NCI-H146 treated with DMSO at 0.1 percent for 48 hours (cell line): ENCODE data around the gene PIP5KL1.

Source experiments
- DNase-seq: peaks from one replicate; lab custom pipeline; 2025; ENCODE audit not compliant: unreplicated experiment; lab: John Stamatoyannopoulos, UW

Gene PIP5KL1

DNA sequence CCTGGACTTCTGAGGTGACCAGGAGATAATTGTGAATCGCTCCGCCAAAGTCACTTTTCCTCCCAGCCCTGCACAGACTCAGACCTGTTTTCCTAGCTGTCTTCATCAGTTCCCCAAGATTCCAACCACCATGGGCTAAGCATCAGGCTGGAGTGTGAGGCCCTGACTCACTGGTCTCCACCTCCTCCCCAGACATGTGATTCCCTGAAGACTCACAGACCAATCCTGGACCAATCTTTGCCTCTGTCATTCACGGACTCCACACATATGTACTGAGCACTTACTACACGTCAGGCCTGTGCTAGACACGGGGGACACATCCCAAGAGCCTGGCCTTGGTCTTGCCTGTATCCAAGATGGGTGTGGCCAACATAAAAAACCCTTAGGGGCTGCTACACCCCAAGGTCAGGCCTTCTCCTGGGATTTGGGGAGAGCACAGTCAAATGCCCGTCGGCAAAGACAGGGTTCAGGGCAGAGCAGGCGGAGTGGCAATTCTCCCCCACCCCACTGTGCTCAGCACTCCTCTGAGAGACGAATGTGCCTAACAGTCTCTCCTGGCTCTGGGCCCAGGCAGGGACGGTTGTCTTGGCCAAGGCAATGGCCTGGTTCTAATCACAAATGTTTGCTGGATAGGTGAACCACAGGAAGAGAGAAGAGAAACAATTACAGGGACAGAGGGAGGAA is 38.3 kb upstream of the PIP5KL1 start:
- DNase-seq = no peak

DNA sequence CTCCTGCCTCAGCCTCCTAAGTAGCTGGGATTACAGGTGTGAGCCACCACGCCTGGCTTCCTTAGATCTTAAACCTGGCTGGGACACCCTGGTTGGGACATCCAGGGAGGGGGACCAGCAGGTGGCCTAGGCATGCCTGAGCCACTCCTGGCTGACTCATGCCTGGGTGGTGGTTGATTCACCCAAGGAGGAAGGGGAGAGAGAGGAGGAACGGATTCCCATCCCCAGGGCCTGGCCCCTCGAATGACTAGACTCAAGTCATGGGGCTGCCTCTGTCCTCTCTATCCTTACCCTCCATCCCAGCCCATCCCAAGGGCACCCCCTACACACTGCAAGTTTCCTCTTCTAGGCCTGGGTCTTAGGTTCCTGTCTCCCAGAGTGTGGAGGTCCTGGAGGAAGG is 37.5 kb upstream of the PIP5KL1 start:
- DNase-seq = no peak

DNA sequence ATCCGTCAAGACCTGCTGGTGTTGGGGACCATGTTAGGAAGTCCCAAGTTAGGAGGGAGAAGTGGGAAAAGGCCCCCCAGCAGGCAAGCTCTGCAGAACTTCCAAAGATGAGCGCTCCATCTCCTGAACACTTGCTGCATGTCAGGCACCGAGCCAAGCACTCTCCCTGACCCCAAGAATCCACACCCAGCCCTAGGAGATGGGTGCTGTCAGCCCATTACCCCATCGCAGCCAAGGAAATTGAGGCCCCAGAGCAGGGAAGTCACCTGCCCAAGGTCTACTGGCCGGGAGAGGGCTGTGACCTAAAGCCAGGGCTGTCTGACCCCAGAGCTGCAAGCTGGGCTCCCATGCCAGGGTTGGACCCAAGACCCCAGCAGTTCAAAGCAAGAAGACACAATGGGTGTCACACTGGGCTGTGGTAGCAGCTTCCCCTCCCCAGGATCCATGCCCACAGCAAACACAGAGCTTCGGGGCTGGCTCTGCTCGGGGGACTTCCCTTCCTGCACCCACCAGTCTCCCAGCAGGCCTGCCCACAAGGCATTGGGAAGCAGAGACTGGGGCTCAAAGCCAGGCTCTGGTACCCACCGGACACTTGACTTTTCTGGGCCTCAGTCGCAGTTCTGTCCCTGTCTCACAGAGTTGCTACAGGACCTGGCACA is 36.7 kb upstream of the PIP5KL1 start:
- DNase-seq = no peak

DNA sequence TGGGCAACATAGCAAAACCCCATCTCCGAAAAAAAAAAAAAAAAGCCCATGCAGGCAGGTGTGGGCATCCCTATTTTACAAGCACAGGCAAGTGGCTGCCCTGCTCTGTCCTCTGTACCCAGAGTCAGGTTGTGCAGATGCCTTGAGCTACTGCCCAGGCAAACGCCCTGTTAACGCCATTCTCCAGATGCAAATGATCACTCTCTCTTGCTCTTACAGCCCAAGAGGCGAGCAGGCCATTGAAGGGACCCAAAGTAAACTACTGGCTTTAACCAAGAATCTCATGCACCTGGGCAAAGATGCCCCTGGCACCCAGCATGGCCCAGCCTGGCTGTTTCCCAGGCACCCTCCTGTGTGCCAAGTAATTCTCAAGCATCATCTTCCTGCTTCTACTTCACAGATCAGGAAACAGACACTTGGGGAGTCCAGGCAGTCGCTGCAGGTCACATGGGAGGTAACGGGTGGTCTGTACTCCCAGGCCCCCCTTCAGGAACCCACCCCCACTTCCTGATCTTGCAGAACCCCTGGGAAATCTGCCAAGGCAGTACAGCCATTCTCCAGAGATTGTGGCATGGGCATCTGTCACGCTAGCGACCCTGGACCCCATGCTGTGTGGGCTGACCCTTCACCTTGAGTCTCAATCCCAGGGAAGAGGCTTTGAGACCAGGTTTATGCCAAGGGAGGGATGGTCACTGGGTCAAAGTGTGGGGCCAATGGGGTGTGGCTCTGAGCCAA is 36.0 kb upstream of the PIP5KL1 start:
- no peak for DNase-seq

- no peak for DNase-seq
Measured at GRCh38 chr9:127965953-127966352, 35.4 kb upstream of the PIP5KL1 start.

DNA sequence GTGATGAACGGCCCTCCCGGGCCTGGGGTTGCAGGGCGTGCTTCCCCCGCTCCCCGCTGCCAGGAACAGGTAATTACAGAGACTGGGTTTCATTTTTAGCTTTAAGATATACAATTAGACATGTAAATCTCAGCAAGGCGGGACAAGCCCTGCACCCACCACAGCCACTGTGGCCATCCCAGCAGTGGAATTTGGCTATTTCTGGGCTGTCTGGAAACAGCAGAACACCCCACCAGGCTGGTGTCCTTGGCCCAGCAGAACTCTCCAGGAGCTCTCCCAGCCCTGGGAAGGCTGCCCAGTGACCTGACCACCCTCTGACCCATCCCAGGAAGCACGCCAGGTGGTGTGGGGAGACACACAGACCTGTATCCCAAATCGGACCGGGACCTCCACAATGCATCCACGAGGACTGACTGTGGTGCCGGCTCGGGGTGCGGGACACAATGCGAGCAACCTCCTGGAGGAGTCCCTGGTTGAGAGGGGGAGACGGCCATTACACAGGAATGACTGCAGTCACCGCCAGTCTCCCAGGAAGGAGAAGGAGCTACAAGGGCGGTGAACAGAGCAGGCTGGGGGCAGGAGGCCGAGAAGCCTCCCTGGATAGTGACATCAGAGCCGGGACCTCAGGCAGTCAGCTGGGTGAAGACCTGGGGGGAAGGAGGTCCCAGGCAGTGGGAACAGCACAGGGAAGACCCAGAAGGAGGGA is 32.9 kb upstream of the PIP5KL1 start:
- no peak for DNase-seq

- DNase-seq = no peak
Measured at GRCh38 chr9:127963041-127963358, 32.4 kb upstream of the PIP5KL1 start.

GRCh38 chr9:127962278-127962677 is 31.7 kb upstream of the PIP5KL1 start:
- DNase-seq = no peak

DNA sequence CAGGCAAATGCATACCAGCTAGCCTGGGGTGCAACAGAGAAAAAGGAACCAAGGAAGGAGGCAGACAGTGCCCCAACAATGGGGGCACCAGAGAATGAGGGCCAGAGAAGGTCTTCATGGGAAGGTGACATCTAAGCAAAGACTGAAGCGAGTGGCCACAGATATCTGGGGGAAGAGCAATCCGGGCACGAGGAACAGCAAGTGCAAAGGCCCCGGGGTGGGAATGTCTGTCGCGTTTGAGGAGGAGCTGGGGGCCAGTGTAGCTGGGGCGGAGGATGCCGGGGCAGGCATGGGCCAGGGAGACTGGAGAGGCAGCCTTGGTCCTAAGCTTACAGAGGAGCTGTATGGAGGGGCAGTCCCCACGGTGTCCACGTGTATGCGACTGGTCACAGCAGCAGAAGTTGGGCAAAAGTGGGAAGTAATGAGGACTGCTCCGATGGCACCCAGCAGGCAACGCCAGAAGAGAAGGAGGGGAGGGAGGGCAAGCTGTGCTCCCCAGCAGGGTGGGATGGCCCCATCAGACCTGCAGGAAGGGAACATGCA is 31.1 kb upstream of the PIP5KL1 start:
- DNase-seq = no peak

- DNase-seq = no peak
Measured at GRCh38 chr9:127961155-127961490, 30.5 kb upstream of the PIP5KL1 start.

DNA sequence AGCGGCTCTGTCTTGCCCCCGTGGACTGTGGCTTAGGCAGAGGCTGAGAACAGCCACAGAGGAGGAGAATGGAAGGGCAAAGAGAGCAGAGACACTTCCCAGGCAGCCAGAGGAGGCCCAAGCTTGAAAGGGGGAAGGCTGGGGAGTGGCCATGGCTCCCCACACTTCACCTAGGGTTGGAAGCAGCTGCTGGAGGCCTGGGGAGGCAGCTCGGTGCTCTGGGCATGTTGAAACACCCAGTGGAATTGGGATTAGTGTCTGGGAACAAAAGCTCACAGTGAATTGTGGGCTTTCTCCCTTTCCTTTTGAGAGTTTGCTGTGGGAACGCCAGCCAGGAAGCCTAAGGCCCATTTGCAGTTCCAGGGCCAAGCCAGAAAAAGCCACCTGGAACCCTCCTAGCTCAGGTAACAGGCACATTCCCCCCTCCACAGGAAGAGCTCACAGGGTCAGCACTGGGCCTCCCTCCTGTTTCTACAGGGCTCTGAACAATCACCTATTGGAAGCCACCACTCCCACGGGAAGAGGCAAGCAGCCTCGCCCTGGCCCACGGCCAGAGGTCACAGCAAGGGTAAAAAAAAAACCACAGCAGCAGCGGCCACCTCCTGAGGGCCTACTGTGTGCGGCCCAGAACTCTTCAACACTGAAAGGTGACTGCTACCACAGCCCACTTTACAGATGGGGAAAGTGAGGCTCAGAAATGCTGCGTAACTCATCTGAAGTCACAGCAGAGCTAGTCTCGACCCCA is 30.0 kb upstream of the PIP5KL1 start:
- DNase-seq = no peak

- DNase-seq = no peak
Measured at GRCh38 chr9:127959841-127960409, 29.3 kb upstream of the PIP5KL1 start.

GRCh38 chr9:127959398-127959797 is 28.8 kb upstream of the PIP5KL1 start:
- DNase-seq = no peak

- DNase-seq = no peak
Measured at GRCh38 chr9:127958728-127959127, 28.2 kb upstream of the PIP5KL1 start.

GRCh38 chr9:127955294-127956015 is 24.9 kb upstream of the PIP5KL1 start:
- DNase-seq = peak; percentile 82

GRCh38 chr9:127954831-127955293 is 24.3 kb upstream of the PIP5KL1 start:
- no peak for DNase-seq

DNA sequence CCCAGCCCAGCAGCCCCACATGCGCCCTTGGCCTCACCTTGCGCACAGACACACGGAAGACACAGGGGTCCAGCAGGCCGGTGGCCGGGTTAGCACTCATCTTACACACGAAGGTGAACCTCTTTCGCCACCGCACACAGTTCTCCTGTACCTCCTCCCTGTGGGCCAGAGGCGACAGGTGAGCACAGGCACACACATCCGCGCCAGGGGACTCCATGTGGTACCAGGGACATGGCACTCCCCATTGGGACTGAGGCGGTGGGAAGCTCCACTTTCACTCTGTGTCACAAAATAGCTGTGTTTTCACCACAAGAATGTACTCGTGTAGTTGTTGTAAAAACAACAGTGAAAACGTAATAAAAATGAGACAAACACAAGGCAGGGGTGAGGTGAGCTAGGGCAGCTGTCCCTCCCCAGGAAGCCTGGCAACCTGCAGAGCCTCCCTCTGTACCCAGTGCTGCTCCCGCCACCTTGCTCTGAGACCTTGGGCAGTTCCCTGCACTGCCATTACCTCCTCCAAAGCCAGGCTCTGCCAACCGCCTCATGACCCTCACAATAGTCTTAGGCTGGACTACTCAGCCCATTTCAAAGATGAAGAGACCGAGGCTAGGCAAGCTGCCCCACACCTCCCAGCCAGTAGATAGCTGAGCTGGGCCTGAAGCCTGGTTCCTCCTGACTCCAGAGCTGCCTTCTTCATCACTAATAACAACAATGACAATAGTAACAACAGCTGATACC is 23.4 kb upstream of the PIP5KL1 start:
- DNase-seq = no peak

DNA sequence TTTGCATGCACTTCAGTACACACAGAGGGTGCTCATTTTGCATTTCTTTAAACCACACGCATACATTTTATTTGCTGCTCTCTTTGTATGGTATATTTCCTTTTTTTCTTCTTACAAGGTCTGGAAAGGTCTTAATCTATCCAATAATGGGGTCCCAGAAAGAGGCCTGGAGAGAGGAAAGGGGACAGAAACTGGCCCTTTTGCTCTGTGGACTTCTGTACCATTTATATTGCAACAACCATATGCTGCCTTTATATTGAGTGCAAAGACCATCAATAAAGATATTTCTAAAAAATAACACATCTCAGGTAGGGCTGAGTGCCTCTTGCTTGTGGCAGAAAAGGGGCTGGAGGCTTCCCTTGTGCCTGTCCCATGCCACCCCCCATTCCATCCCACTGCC is 22.6 kb upstream of the PIP5KL1 start:
- no peak for DNase-seq
